ENCODE data around the gene INSL3.
"Not testable (repeated sequence)": the region's sequence is repeated elsewhere in the genome, so short reads cannot be mapped to it uniquely, and the experiment has no call there.

The INSL3 gene

GRCh38 chr19:17806945-17807344 is 14.4 kb downstream of the INSL3 start:
- TF ChIP-seq, protein P1, sequence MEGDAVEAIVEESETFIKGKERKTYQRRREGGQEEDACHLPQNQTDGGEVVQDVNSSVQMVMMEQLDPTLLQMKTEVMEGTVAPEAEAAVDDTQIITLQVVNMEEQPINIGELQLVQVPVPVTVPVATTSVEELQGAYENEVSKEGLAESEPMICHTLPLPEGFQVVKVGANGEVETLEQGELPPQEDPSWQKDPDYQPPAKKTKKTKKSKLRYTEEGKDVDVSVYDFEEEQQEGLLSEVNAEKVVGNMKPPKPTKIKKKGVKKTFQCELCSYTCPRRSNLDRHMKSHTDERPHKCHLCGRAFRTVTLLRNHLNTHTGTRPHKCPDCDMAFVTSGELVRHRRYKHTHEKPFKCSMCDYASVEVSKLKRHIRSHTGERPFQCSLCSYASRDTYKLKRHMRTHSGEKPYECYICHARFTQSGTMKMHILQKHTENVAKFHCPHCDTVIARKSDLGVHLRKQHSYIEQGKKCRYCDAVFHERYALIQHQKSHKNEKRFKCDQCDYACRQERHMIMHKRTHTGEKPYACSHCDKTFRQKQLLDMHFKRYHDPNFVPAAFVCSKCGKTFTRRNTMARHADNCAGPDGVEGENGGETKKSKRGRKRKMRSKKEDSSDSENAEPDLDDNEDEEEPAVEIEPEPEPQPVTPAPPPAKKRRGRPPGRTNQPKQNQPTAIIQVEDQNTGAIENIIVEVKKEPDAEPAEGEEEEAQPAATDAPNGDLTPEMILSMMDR (conservative IDR thresholded peaks at IDR 0.05): no peak
- TF ChIP-seq ZFX (IDR thresholded peaks at IDR 0.05): no peak
- H3K27ac ChIP-seq: no peak overlapping the region

DNA sequence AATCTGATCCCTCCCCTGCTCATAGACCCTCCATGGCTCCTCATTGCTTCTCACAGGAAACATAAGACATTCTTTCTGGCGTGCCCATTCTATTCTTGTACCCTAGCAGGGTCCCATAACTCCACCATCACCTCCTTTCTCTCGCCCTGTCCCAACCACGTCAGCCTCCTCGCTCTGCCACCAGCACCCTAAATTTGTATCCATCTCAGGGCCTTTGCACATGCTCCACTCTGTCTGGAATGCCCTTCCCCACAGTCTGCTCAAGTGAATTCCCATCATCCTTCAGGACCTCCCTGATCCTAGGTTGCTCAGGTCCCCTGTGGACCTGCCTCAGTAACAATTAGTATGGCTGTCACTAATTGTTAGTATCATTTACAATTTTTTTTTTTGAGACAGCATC is 15.9 kb downstream of the INSL3 start:
- no peak overlapping the region for H3K27ac ChIP-seq
- TF ChIP-seq, protein P1 (conservative IDR thresholded peaks at IDR 0.05): no peak
- no peak for TF ChIP-seq ZFX (IDR thresholded peaks at IDR 0.05)

DNA sequence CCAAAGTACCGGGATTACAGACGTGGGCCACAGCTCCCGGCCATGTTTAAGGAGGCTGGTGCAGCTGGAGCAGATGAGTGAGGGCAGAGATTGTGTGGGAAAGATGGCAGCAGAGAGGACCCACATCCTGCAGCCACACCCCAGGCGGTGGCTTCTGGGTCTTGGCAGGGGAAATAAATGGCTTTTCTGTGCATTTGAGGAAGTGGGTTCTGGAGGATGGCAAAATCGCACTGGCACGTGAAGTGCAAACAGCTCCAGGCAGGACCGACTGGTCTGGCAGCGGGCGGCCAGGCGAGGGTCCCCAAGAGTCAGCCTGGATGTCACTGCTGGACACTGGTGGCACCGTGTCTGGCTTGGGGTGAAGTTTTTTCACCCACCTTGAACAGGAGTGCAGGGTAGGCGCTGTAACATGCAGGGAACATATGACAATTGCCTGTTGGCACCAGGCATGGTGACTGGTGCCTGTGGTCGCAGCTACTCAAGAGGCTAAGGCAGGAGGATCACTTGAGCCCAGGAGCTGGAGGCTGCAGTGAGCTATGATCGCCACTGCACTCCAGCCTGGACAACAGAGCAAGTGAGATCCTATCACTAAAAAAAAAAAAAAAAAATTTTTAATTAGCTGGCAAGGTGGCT is 17.9 kb downstream of the INSL3 start:
- H3K27ac ChIP-seq: no peak overlapping the region

DNA sequence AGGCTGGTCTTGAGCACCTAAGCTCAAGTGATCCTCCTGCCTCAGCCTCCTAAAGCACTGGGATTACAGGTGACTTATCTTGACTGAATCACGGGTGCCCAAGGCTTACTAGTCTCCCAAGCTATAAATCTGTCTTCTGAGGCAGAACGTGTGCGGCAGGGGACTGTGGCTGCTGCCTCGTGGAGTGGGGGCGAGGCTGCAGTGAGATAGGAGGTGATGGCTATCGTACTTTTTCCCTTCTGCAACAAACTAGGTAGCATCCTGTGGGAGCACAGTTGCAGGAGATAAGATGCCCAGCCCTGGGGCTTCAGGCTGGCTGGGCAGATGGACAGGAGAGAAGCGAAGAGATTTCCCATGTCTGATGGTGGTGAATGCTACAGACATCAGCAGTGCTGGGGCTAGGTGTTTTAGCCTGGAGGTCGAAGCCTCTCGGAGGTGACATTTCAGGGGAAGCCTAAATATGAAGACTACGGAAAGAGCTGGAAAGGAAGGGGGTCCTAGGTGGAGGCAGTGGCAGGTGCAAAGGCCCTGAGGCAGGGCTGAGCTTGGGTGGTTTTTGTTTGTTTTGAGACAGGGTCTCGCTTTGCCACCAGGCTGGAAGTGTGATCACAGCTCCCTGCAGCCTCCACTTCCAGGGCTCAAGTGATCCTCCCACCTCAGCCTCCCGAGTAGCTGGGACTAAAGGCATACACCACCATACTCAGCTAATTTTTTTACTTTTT is 19.0 kb downstream of the INSL3 start:
- H3K27ac ChIP-seq: no peak overlapping the region
- no peak for TF ChIP-seq ZFX (IDR thresholded peaks at IDR 0.05)
- TF ChIP-seq, protein P1 (conservative IDR thresholded peaks at IDR 0.05): no peak

More for the DNA sequence above, 17.9 kb downstream of the INSL3 start:
- TF ChIP-seq ZFX (IDR thresholded peaks at IDR 0.05): no peak
- TF ChIP-seq, protein P1 (conservative IDR thresholded peaks at IDR 0.05): no peak

GRCh38 chr19:17798599-17798998 is 22.7 kb downstream of the INSL3 start:
- H3K27ac ChIP-seq: not testable (repeated sequence)

DNA sequence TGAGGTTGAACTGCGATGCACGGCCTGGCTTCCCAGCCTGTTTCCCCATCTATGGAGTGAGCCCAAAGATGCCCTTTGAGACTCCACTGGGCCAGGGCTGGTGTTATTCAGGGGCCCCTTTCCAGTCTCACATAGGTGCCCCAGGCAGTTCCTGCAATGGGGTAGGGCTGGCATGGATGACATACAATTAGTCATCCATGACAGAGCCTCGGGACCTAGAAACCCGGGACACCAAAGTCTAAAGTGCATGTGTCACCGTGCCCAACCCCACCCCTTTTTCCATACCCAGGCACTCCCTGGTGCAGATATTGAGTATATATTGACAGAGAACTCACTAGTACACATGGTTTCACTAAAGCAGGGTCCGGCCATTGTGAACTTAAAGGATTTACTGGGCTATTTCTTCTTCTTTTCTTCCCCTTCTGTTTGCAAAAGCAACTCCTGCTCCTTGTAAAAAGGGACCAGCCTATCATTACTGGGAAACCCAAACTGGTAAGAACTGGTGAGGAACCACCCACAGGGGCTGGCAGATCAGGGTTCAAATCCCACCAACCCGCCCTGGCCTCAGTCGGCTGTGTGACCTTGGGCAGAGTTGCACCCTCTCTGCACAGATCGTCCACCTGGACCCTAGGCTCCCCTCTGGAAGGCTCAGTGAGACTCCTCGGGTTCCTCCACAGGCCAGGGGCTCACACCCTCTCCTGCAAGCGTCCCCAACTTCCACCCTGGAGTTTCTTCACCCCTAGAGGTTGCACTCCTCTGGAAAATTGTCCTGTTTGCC is 23.7 kb downstream of the INSL3 start:
- H3K27ac ChIP-seq: no peak overlapping the region
- no peak for TF ChIP-seq ZFX (IDR thresholded peaks at IDR 0.05)

GRCh38 chr19:17796838-17797423 is 24.4 kb downstream of the INSL3 start:
- TF ChIP-seq, protein P1 (conservative IDR thresholded peaks at IDR 0.05): no peak
- TF ChIP-seq ZFX (IDR thresholded peaks at IDR 0.05): no peak
- no peak overlapping the region for H3K27ac ChIP-seq

Data from C4-2B (cell line).